Urinary bladder (tissue), 4 donors: ENCODE data around the gene LRP3. TPM values are rescaled to one million over a fixed set of nuclear protein-coding genes. Genes with fewer than 3 reads are reported as not detected.

Experiments
- DNase-seq: peaks from one replicate; pipeline ENCODE4 v3.0.0-alpha.2; 2015; ENCODE audit errors: extremely low spot score
- H3K27ac ChIP-seq: one replicate; pipeline ENCODE4 v1.5.1; 2013; ENCODE audit warnings: low read depth, mild to moderate bottlenecking, moderate library complexity
- H3K36me3 ChIP-seq: one replicate; pipeline ENCODE4 v1.6.1; 2013; ENCODE audit warnings: mild to moderate bottlenecking, moderate library complexity; ENCODE audit not compliant: insufficient read depth
- H3K4me1 ChIP-seq: one replicate; pipeline ENCODE4 v1.6.1; 2013; ENCODE audit warnings: mild to moderate bottlenecking, moderate library complexity; ENCODE audit not compliant: insufficient read depth
- H3K4me3 ChIP-seq: one replicate; pipeline ENCODE4 v1.5.1; 2013; ENCODE audit warnings: low read depth, low read length
- WGBS: extraction: QIAGEN DNeasy Blood & Tissue Kit; methylation state at CpG from one replicate; pipeline ENCODE4 v1.1.7; 2013; 5-methylcytosine and 5-hydroxymethylcytosine counted together
- polyA plus RNA-seq: library from polyadenylated mRNA; stranded (reverse); fragments of 200-250 nt; gene quantifications from one replicate; pipeline ENCODE4 v1.2.3, GENCODE V29; 2013
- total RNA-seq: library from RNA; depleted of rRNA; stranded (reverse); fragments of >200 nt; gene quantifications from one replicate; pipeline ENCODE4 v1.2.3, GENCODE V29; 2014
- donor health status: healthy with polysubstance abuse.
- donor health status: healthy.

LRP3 gene
- total and polyA plus RNA-seq, 2 donors = 14.4 to 40.0 TPM

GRCh38 chr19:33201886-33202545, 7.9 kb downstream of the LRP3 start:
- 96% methylated on average over 15 of the region's 15 CpGs for WGBS
- no peak overlapping the region for H3K27ac ChIP-seq
- no peaks in the 10 kb centered on the region for H3K36me3 ChIP-seq

GRCh38 chr19:33202546-33203507, 8.7 kb downstream of the LRP3 start:
- no peak for DNase-seq
- WGBS = 91% methylated on average over 27 of the region's 27 CpGs
- Histone ChIP-seq H3K4me1 (no peaks in the 10 kb centered on the region), H3K4me3 (no peak overlapping the region), H3K27ac (no peak overlapping the region), H3K36me3 (no peaks in the 10 kb centered on the region)

More at GRCh38 chr19:33201886-33202545, 7.9 kb downstream of the LRP3 start:
- H3K4me3 ChIP-seq = no peak overlapping the region
- no peak for DNase-seq
- no peaks in the 10 kb centered on the region for H3K4me1 ChIP-seq

- no peaks in the 10 kb centered on the region for H3K4me1 ChIP-seq
- no peaks in the 10 kb centered on the region for H3K36me3 ChIP-seq
- H3K27ac ChIP-seq = no peak overlapping the region
- 70% methylated on average over 6 of the region's 6 CpGs for WGBS
- H3K4me3 ChIP-seq = no peak overlapping the region
- DNase-seq = no peak
These were observed 9.4 kb downstream of the LRP3 start for GRCh38 chr19:33203529-33203928.

GRCh38 chr19:33204136-33204973, 10.2 kb downstream of the LRP3 start:
- DNase-seq = no peak
- H3K27ac ChIP-seq = no peak overlapping the region

GRCh38 chr19:33205110-33205509, 11.0 kb downstream of the LRP3 start:
- Histone ChIP-seq H3K36me3 (no peaks in the 10 kb centered on the region), H3K4me3 (no peak overlapping the region), H3K4me1 (no peaks in the 10 kb centered on the region), H3K27ac (no peak overlapping the region)
- DNase-seq = no peak
- 94% methylated on average over 27 of the region's 27 CpGs for WGBS

More at GRCh38 chr19:33204136-33204973, 10.2 kb downstream of the LRP3 start:
- Histone ChIP-seq H3K4me1 (no peaks in the 10 kb centered on the region), H3K4me3 (no peak overlapping the region), H3K36me3 (no peaks in the 10 kb centered on the region)
- 88% methylated on average over 32 of the region's 32 CpGs for WGBS

GRCh38 chr19:33205531-33206260, 11.6 kb downstream of the LRP3 start:
- no peak for DNase-seq
- no peak overlapping the region for H3K27ac ChIP-seq
- H3K36me3 ChIP-seq = no peaks in the 10 kb centered on the region
- WGBS = 96% methylated on average over 64 of the region's 64 CpGs
- H3K4me1 ChIP-seq = no peaks in the 10 kb centered on the region
- H3K4me3 ChIP-seq = no peak overlapping the region

- H3K4me1 ChIP-seq = no peaks in the 10 kb centered on the region
- no peak for DNase-seq
- no peaks in the 10 kb centered on the region for H3K36me3 ChIP-seq
- WGBS = 95% methylated on average over 38 of the region's 38 CpGs
- no peak overlapping the region for H3K27ac ChIP-seq
- no peak overlapping the region for H3K4me3 ChIP-seq
These were observed 12.3 kb downstream of the LRP3 start for GRCh38 chr19:33206261-33207039.

GRCh38 chr19:33207040-33207620, 13.0 kb downstream of the LRP3 start:
- no peaks in the 10 kb centered on the region for H3K4me1 ChIP-seq
- no peak for DNase-seq
- WGBS = 91% methylated on average over 38 of the region's 38 CpGs
- H3K27ac ChIP-seq = no peak overlapping the region
- H3K4me3 ChIP-seq = no peak overlapping the region
- H3K36me3 ChIP-seq = no peaks in the 10 kb centered on the region

- no peaks in the 10 kb centered on the region for H3K36me3 ChIP-seq
- no peak overlapping the region for H3K4me3 ChIP-seq
- WGBS = 88% methylated on average over 9 of the region's 9 CpGs
These were observed 13.8 kb downstream of the LRP3 start for GRCh38 chr19:33207903-33208302.

GRCh38 chr19:33208371-33208895, 14.3 kb downstream of the LRP3 start:
- WGBS = 73% methylated on average over 11 of the region's 11 CpGs
- Histone ChIP-seq H3K36me3 (no peaks in the 10 kb centered on the region), H3K4me1 (no peaks in the 10 kb centered on the region), H3K27ac (no peak overlapping the region), H3K4me3 (no peak overlapping the region)
- DNase-seq = no peak

More at GRCh38 chr19:33207903-33208302, 13.8 kb downstream of the LRP3 start:
- Histone ChIP-seq H3K27ac (no peak overlapping the region), H3K4me1 (no peaks in the 10 kb centered on the region)
- no peak for DNase-seq

GRCh38 chr19:33208904-33209849, 15.0 kb downstream of the LRP3 start:
- Histone ChIP-seq H3K4me1 (no peaks in the 10 kb centered on the region), H3K27ac (no peak overlapping the region), H3K4me3 (no peak overlapping the region), H3K36me3 (no peaks in the 10 kb centered on the region)
- DNase-seq = no peak
- WGBS = 79% methylated on average over 24 of the region's 24 CpGs
